Suppressor macrophage treated with lipopolysaccharide for 1 hour (primary cell): ENCODE results near the gene LCP2.

Source experiments
- DNase-seq, 3 donors: peaks; one replicate each; pipeline ENCODE4 v3.0.0-alpha.2; 2020 to 2022

Gene LCP2

GRCh38 chr5:170315154-170315553, 17.6 kb upstream of the LCP2 start:
- DNase-seq: peak; percentile 54 to 60 (median 58)

GRCh38 chr5:170314541-170315095, 17.0 kb upstream of the LCP2 start:
- DNase-seq: peak; percentile 58 to 74 (median 69)

DNA sequence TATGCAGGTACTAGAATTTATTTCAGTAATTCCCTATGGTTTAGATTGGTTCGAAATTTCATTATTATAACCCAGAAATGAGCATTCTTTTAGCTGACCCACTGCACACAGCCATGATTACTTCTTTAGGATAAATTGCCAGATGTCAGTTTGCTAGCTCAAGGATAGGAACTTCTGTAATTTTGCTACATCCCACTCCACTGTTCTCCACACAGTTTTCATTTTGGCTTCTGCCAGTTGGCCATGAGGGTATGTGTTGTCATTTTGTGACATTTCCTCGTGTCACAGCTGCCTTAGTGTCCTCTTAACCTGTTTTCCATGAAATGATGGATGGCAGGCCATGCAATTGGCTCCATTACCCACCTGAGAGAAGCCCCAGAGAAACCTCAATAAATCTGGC, 16.2 kb upstream of the LCP2 start:
- peak in 1 of 3 donors; percentile 57 for DNase-seq

DNA sequence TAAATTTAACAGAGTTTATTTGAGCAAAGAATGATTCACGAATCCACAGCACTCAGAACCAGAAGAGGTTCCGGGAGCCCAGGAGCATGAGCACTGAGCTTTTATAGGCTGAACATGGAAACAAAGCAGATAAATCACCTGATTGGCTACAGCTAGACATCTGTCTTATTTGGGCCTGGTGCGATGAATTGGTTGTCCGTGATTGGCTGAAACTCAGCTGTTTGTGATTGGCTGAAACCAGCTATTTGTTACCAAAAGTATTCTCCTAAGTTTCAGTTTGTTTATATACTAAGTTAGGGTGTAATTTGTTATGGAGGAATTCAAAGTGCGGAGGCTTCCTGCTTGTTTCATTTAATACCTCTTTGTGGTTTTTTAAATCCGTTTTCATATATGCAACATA, 15.8 kb upstream of the LCP2 start:
- peak; percentile 50 to 80 (median 56) for DNase-seq

- DNase-seq: peak; percentile 95 to 100 (median 99)
Observed at GRCh38 chr5:170312666-170313065, 15.1 kb upstream of the LCP2 start.

DNA sequence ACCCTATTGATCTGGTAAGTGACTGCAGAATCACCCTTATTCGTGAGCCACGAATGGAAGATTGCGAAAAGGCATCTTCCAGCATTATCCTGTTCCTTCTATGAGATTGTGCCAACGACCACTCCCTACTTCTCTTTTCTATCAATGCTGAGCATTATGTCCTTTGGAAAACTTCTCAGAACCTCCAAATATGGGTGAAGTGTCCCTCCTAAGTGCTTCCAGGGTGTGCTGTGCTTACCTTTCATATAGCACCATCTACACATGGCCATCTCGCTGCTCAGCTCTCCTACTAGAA, 14.7 kb upstream of the LCP2 start:
- DNase-seq: peak in 2 of 3 donors; percentile 44 to 67

DNA sequence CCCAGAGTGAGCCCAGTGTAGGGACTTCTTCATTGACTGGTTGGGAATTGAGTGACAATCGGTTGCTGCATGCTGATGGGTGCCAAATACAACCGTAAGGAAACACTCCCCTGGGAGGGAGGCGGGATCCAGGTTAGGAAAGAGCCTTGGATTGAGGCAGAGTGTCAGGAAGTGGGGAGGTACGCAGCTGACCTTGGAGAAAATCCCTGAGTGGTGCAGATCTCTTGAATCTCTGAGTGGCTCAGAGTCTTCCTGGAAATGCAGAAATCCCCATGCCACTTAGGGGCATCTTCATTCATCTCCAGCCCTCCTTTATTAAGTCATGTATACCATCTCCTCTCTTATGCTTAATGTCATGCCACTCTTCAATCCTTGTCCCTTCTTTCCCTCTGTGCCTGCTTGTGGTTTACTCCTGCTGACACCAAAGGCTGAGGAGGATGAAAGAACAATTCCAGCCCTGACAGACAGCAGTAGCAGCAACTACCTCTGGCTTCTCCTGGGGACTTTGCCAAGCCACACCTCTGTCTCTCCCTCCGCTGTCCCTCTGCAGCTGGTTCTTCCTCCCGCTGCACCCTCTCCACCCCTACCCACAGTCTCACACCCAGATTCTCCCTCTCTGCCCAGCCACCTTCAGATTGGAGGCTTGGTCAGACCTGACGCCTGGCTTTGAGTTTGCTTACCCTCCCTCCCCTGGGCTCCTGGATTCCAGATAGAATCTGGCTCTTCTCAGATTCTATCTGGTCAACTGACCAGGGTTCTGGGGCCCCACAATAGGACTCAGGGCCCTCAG, 14.1 kb upstream of the LCP2 start:
- peak; percentile 62 to 85 (median 69) for DNase-seq

GRCh38 chr5:170310256-170310926, 12.8 kb upstream of the LCP2 start:
- DNase-seq: peak in 2 of 3 donors; percentile 41 to 51

DNA sequence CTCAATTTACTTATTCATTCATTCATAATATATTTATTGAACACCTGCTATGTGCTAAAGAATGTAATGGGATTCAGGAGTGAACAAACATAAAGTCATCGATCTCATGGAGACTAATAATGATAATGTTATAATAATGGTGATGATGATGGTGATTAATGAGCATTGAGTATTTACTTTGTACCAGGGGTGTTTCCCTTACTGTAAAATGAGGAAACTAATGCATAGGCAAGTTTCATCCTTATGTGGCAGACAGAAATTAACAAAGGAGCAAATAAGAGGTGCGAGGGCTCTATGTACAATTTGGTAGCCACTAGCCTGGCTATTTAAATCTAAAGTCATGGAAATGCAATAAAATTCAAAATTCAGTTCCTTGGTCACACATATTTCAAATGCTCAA, 11.1 kb upstream of the LCP2 start:
- DNase-seq: peak; percentile 31 to 76 (median 71)

- peak; percentile 96 to 100 (median 100) for DNase-seq
Observed at GRCh38 chr5:170307575-170308465, 10.2 kb upstream of the LCP2 start.

DNA sequence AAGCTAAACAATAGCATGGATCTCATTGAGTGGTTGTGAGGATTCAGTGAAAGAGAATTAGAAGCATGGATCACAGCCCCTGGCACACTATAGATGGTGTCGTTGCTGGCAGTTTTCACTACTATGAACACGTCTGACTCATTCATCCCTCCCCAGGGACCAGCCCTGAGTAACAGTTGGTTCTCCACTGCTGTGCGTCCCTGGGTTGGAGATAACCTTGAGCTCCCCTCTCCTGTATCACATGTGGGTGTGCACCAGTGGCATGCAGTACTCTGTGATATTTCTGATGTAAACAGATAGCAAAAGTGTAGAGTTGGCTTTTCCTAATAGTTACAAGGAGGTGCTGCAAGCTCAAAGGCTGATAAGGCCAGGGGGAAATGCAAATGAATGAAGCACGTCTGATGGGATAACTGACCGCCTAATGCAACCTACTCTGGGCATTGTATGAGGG, 8.8 kb upstream of the LCP2 start:
- DNase-seq: peak; percentile 83 to 87 (median 84)

DNA sequence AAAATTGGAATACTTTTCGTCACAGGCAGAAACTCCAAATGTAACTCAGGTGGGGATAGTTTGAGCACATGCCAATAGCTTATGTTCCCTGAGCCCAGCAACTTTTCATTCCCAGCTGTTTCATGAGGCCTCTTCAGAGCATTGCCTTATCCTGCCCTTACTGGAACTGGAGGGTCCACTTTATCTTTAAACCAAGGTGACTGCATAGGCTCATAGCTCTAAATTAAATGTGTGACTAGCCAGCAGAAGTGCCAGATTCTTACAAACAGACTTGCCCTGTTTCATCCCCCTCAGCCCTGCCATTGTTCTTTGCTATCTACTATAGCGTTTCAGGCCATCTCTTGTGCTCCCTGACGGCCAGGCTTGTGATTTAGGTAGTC, 8.1 kb upstream of the LCP2 start:
- DNase-seq: no peak

GRCh38 chr5:170305016-170305645, 7.6 kb upstream of the LCP2 start:
- no peak for DNase-seq

GRCh38 chr5:170303549-170303948, 6.0 kb upstream of the LCP2 start:
- DNase-seq: peak; percentile 17 to 42 (median 42)

- DNase-seq: peak; percentile 74 to 89 (median 77)
Observed at GRCh38 chr5:170302653-170303501, 5.3 kb upstream of the LCP2 start.

GRCh38 chr5:170301981-170302652, 4.5 kb upstream of the LCP2 start:
- DNase-seq: peak; percentile 42 to 69 (median 48)

DNA sequence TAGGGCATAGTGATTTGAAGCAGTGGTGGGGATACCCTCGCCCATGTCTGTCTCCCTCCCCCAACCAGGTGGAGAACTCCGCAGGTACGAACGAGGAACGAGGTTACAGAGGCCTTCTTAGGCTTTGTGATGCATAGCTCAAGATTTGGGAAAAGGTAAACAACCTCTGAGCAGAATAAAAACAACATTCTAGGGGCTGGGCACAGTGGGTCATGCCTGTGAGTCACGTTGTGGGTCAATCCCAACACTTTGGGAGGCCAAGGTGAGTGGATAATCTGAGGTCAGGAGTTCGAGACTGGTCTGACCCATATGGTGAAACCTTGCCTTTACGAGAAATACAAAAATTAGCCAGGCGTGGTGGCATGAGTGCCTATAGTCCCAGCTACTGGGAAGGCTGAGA, 3.6 kb upstream of the LCP2 start:
- DNase-seq: peak in 2 of 3 donors; percentile 9 to 34

- peak; percentile 81 to 84 (median 81) for DNase-seq
Observed at GRCh38 chr5:170300361-170301013, 2.9 kb upstream of the LCP2 start.

- peak; percentile 61 to 69 (median 67) for DNase-seq
Observed at GRCh38 chr5:170296935-170297588, 515 bp downstream of the LCP2 start.
